Breast epithelium (tissue), 4 donors: ENCODE measurements around the gene RPAIN. TPM values are rescaled to one million over a fixed set of nuclear protein-coding genes. Genes with fewer than 3 reads are reported as not detected.

Experiments
- DNase-seq, 2 donors: peaks; one replicate each; pipeline ENCODE4 v3.0.0-alpha.2; 2019; ENCODE audit warnings: low spot score in 2 of 2
- H3K27ac ChIP-seq, 2 donors: fragments of 200-600 bp; sonication (generic) in 1 of 2; one replicate each; pipeline ENCODE4 v1.5.1; 2016 to 2019; ENCODE audit warnings: mild to moderate bottlenecking in 1 of 2
- H3K27me3 ChIP-seq, 2 donors: fragments of 200-600 bp; sonication (generic) in 1 of 2; one replicate each; pipeline versions ENCODE4 v1.5.1 to v1.6.0; 2017 to 2019; ENCODE audit warnings: control low read depth in 1 of 2, mild to moderate bottlenecking in 1 of 2
- H3K36me3 ChIP-seq: fragments of 200-600 bp; one replicate; pipeline ENCODE4 v1.5.1; 2019
- H3K4me1 ChIP-seq, 2 donors: fragments of 200-600 bp; sonication (generic); one replicate each; pipeline ENCODE4 v1.5.1; 2016 to 2019; ENCODE audit warnings: control low read depth in 1 of 2
- H3K4me3 ChIP-seq, 3 donors: fragments of 200-600 bp; sonication (generic); 1 replicate in 2 of 3; 2 replicates in 1 of 3; pipeline ENCODE4 v1.5.1; 2016 to 2019; ENCODE audit warnings: mild to moderate bottlenecking in 3 of 3, moderate library complexity in 2 of 3
- H3K9me3 ChIP-seq, 2 donors: fragments of 200-600 bp; sonication (generic) in 1 of 2; one replicate each; pipeline ENCODE4 v1.5.1; 2016 to 2019; ENCODE audit warnings: control low read depth in 1 of 2
- CTCF ChIP-seq, 3 donors: fragments of 450-650 bp; IDR thresholded peaks; one replicate each; pipeline ENCODE4 v1.5.1; 2016 to 2017; ENCODE audit warnings: antibody characterized with exemption in 3 of 3, mild to moderate bottlenecking in 3 of 3, moderate library complexity in 3 of 3
- POLR2A ChIP-seq: fragments of 450-650 bp; IDR thresholded peaks from one replicate; pipeline ENCODE4 v1.6.1; 2016; ENCODE audit warnings: antibody characterized with exemption, mild to moderate bottlenecking, moderate library complexity
- POLR2AphosphoS5 ChIP-seq, 3 donors: sonication (generic); formaldehyde crosslinking; IDR thresholded peaks; one replicate each; pipeline ENCODE4 v1.6.1; 2017; ENCODE audit warnings: antibody characterized with exemption in 3 of 3
- intact Hi-C: fragments of 100-400 bp; cut with DNase I; formaldehyde crosslinking; loops from one replicate; pipeline ENCODE4 v1.15.1; 2023; ENCODE audit warnings: low total_unique reads
- total RNA-seq, 3 donors: library from RNA; depleted of rRNA; stranded (reverse); fragments of >200 nt; gene quantifications; one replicate each; pipeline ENCODE4 v1.1.0, GENCODE V29; 2016

RPAIN gene
- total RNA-seq, 3 donors from 2014 or later, result 38.4 to 52.1 (median 50.8) TPM

DNA sequence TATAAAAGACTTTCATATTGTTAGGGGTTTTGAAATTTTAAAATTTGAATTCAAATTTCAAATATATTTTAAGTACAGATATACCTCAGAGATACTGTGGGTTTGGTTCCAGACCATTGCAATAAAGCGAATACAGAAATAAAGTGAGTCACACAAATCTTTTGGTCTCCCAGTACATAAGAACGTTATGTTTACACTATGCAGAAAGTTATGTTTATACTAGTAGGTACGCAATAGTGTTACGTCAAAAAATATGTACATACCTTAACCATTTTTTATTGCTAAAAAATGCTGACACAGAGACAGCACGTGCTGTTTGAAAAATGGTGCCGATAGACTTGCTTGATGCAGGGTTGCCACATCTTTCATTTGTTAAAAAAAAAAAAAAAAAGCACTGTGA, 20.2 kb upstream of the RPAIN start:
- DNase-seq, result no peak
- peaks cover 8% of the 10 kb centered on the region for H3K36me3 ChIP-seq
- intact Hi-C loops, result no loop called here
- no peak for TF ChIP-seq CTCF (IDR thresholded peaks at IDR 0.05)
- no peak for TF ChIP-seq POLR2A
- TF ChIP-seq POLR2AphosphoS5 (IDR thresholded peaks at IDR 0.05), result no peak
- H3K4me1 ChIP-seq, result no peaks in the 10 kb centered on the region
- no peaks in the 10 kb centered on the region for H3K9me3 ChIP-seq
- no peaks in the 10 kb centered on the region for H3K27me3 ChIP-seq
- H3K27ac ChIP-seq, result no peak overlapping the region
- no peak overlapping the region for H3K4me3 ChIP-seq

DNA sequence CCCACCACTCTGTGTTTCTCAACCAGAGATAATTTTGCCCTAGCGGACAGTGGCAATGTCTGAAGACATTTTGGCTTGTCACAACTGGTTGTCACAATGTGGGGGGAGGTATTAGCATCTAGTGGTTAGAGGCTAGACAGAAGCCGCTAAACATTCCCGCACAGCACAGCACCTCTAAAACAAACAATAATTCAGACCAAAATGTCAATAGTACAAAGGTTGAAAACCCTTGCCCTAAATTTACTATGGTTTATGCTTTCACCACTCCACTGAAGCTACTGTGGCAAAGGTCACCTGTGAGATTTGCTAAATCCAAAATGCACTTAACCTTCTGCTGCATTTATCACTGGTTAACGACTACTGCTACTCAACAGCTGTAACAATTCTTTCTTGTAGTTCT, 14.6 kb upstream of the RPAIN start:
- no peaks in the 10 kb centered on the region for H3K4me1 ChIP-seq
- H3K4me3 ChIP-seq, result no peak overlapping the region
- H3K27ac ChIP-seq, result no peak overlapping the region
- intact Hi-C loops, result no loop called here
- no peak for DNase-seq
- H3K27me3 ChIP-seq, result no peaks in the 10 kb centered on the region
- TF ChIP-seq POLR2AphosphoS5 (IDR thresholded peaks at IDR 0.05) (no peak), POLR2A (no peak)
- H3K36me3 ChIP-seq, result peaks cover 18% of the 10 kb centered on the region
- H3K9me3 ChIP-seq, result no peaks in the 10 kb centered on the region

- Histone ChIP-seq H3K27me3 (no peaks in the 10 kb centered on the region), H3K9me3 (no peaks in the 10 kb centered on the region), H3K27ac (no peak overlapping the region), H3K4me1 (no peaks in the 10 kb centered on the region), H3K4me3 (no peak overlapping the region), H3K36me3 (peaks cover 20% of the 10 kb centered on the region)
- DNase-seq, result no peak
- intact Hi-C loops, result no loop called here
- TF ChIP-seq POLR2AphosphoS5 (IDR thresholded peaks at IDR 0.05) (no peak), POLR2A (no peak), CTCF (IDR thresholded peaks at IDR 0.05) (no peak)
These were observed 11.8 kb upstream of the RPAIN start for GRCh38 chr17:5408186-5408585.

- intact Hi-C loops, result loop anchor here (10.0 kb wide), 1 partner anchor 1736 kb away; no protein-coding TSS in a partner anchor
- no peak overlapping the region for H3K27ac ChIP-seq
- DNase-seq, result no peak
- H3K4me3 ChIP-seq, result no peak overlapping the region
- H3K27me3 ChIP-seq, result no peaks in the 10 kb centered on the region
- H3K36me3 ChIP-seq, result peaks cover 14% of the 10 kb centered on the region
- H3K4me1 ChIP-seq, result no peaks in the 10 kb centered on the region
- no peak for TF ChIP-seq POLR2AphosphoS5 (IDR thresholded peaks at IDR 0.05)
- TF ChIP-seq CTCF (IDR thresholded peaks at IDR 0.05), result no peak
- no peak for TF ChIP-seq POLR2A
- H3K9me3 ChIP-seq, result no peaks in the 10 kb centered on the region
These were observed 9.2 kb upstream of the RPAIN start for GRCh38 chr17:5410594-5411272.

DNA sequence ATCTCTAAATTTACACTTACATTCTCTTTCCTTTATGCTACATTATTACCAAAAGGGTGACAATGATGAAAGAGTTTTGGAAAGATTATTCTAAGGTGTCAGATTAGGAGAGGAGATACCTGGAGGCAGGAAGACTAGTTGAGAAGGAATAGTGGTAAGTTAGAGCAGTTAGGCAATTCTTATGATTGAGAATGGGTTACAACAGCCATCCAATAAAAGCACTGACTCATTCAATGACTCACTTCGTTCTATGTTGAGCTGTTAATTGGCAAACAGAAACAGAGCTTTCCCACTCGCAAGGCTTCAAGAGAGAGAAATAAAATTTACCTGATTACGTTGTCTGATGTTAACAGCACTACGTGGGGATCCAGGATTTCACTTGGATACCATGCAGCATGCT, 6.3 kb upstream of the RPAIN start:
- Histone ChIP-seq H3K27ac (no peak overlapping the region), H3K27me3 (no peaks in the 10 kb centered on the region), H3K36me3 (peaks cover 10% of the 10 kb centered on the region), H3K4me1 (peaks cover 0 to 19% of the 10 kb centered on the region in 2 donors), H3K9me3 (no peaks in the 10 kb centered on the region), H3K4me3 (no peak overlapping the region)
- DNase-seq, result no peak
- intact Hi-C loops, result loop anchor here (10.0 kb wide), 1 partner anchor 1739 kb away; no protein-coding TSS in a partner anchor
- no peak for TF ChIP-seq POLR2A
- no peak for TF ChIP-seq POLR2AphosphoS5 (IDR thresholded peaks at IDR 0.05)
- no peak for TF ChIP-seq CTCF (IDR thresholded peaks at IDR 0.05)
